ENCODE results near the gene GNG12. TPM values are rescaled to one million over a fixed set of nuclear protein-coding genes. Genes with fewer than 3 reads are reported as not detected.

The GNG12 gene
- total and polyA plus RNA-seq, 4 experiments from 2014 or later = not detected

DNA sequence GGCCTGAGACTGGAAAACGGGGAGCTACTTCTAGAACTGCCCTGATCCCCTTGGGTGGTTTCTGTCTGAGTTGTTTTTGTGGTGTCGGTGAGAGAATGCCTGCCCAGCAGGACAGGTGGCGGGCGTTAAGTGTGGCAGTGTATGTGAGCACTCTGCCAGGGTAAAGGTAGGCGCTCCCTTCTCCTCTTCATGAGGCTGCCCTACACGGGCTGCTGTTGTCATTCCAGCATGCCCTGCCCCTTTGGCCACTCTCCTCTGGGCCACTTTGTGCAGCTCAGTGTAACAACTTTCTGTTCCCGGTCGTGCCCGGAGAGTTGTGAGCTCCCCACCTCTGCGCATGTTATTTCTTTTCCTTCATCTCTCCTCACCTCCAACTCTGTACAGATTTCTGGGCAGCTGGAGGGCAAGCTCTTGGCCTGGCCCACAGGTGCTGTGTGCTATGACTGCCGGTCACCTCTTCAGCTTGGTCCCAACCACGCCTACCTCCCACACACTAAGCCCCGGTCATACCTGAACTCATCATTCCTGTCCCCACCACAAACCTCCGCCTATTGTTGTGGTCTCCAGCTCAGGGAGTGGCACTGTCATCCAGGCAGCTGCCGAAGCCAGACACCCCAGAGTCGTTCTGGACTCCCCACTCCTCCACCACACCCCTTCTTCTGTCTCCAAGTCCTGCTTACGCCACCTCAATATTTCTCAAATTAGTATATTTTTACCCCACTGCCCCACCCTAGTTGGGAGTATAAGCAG lies 79.3 kb downstream of the GNG12 start:
- H3K4me1 ChIP-seq (ENCODE audit: insufficient read depth, low read length) = no peaks in the 10 kb centered on the region
- no peaks in the 10 kb centered on the region for H3K9me3 ChIP-seq (ENCODE audit: control insufficient read depth in 1 of 2, low read length in 2 of 2)
- no peaks in the 10 kb centered on the region for H3K36me3 ChIP-seq (ENCODE audit: insufficient read depth, low read length)
- Mint-ChIP-seq H3K27ac (peak overlapping the region in 2 of 7 donors; percentile 32 to 55), H3K9me3 (no peaks in the 10 kb centered on the region), H3K4me3 (no peak overlapping the region), H3K36me3 (no peaks in the 10 kb centered on the region), H3K27me3 (no peaks in the 10 kb centered on the region), H3K4me1 (peaks cover 0 to 7% (median 3%) of the 10 kb centered on the region in 4 donors)
- no peak overlapping the region for H3K4me3 ChIP-seq (ENCODE audit: low read length in 2 of 2)
- ChIA-PET POLR2A (ENCODE audit: partially characterized antibody) (no interaction called here), CTCF (ENCODE audit: partially characterized antibody) (interaction anchor here (0.6 to 12.4 kb wide), 3 partner anchors 11 to 193 kb away, joined by 3 to 320 read pairs (median 3); no protein-coding TSS in a partner anchor)
- DNase-seq = no peak
- no peak overlapping the region for H3K27ac ChIP-seq (ENCODE audit: low read depth, low read length)
- H3K27me3 ChIP-seq (ENCODE audit: insufficient read depth, low read length) = no peaks in the 10 kb centered on the region
- intact Hi-C loops (cut with micrococcal nuclease) = no loop called here

DNA sequence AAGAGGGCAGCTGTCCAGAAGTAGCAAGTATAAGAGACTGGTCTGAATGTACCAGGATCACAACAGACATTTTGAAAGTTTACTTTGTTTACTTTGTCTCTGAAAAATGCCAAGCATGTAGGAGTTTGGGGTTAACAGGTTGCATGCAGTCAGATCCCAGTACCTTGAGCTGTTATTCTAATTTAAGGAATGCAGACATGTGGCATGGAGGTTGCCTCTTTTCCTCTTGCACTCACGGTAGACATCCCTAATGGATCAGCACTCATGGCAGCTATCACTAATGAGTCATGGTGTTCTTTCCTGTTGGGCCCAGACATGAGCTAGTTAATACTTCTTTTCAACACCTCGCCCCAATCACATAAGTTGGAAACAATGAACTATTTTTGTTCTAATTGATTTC lies 81.0 kb downstream of the GNG12 start:
- ChIA-PET CTCF (ENCODE audit: partially characterized antibody) (interaction anchor here (0.7 to 12.4 kb wide), 4 partner anchors 8 to 192 kb away, joined by 3 to 320 read pairs (median 6); no protein-coding TSS in a partner anchor), POLR2A (ENCODE audit: partially characterized antibody) (no interaction called here)
- H3K27me3 Mint-ChIP-seq = peaks cover under 1 to 4% of the 10 kb centered on the region in 2 donors
- H3K27me3 ChIP-seq (ENCODE audit: insufficient read depth, low read length) = no peaks in the 10 kb centered on the region
- H3K9me3 Mint-ChIP-seq = no peaks in the 10 kb centered on the region
- peaks cover 0 to 12% (median 6%) of the 10 kb centered on the region in 4 donors for H3K4me1 Mint-ChIP-seq
- no peaks in the 10 kb centered on the region for H3K36me3 ChIP-seq (ENCODE audit: insufficient read depth, low read length)
- no peak for DNase-seq
- H3K27ac ChIP-seq (ENCODE audit: low read depth, low read length) = no peak overlapping the region
- no peaks in the 10 kb centered on the region for H3K36me3 Mint-ChIP-seq
- no peaks in the 10 kb centered on the region for H3K4me1 ChIP-seq (ENCODE audit: insufficient read depth, low read length)
- no peaks in the 10 kb centered on the region for H3K9me3 ChIP-seq (ENCODE audit: control insufficient read depth in 1 of 2, low read length in 2 of 2)
- H3K4me3 ChIP-seq (ENCODE audit: low read length in 2 of 2) = no peak overlapping the region
- intact Hi-C loops (cut with micrococcal nuclease) = no loop called here
- no peak overlapping the region for H3K27ac Mint-ChIP-seq
- H3K4me3 Mint-ChIP-seq = no peak overlapping the region

DNA sequence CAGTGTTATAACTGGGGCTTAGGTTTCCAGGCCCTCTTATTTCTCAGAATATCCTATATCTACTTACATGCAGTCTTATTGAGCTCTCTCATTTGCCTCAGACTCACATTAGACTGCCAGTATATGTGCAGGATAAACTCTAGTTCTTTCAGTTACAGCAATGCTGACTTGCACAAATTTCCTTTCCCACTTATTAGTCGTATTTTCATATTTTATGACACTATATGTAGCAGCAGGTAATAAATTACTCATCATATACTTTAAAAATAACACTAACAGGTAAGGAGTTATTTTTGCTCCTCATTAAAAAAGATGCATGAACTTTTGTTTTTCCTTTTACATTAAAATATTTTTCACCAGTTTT lies 82.6 kb downstream of the GNG12 start:
- Histone ChIP-seq H3K4me3 (ENCODE audit: low read length in 2 of 2) (no peak overlapping the region), H3K36me3 (ENCODE audit: insufficient read depth, low read length) (no peaks in the 10 kb centered on the region), H3K4me1 (ENCODE audit: insufficient read depth, low read length) (no peaks in the 10 kb centered on the region), H3K9me3 (ENCODE audit: control insufficient read depth in 1 of 2, low read length in 2 of 2) (no peaks in the 10 kb centered on the region), H3K27ac (ENCODE audit: low read depth, low read length) (no peak overlapping the region), H3K27me3 (ENCODE audit: insufficient read depth, low read length) (no peaks in the 10 kb centered on the region)
- DNase-seq = no peak
- no peak overlapping the region for H3K4me3 Mint-ChIP-seq
- H3K9me3 Mint-ChIP-seq = no peaks in the 10 kb centered on the region
- peaks cover 1 to 8% of the 10 kb centered on the region in 2 donors for H3K27me3 Mint-ChIP-seq
- H3K36me3 Mint-ChIP-seq = no peaks in the 10 kb centered on the region
- peaks cover 0 to 12% (median 6%) of the 10 kb centered on the region in 4 donors for H3K4me1 Mint-ChIP-seq
- POLR2A ChIA-PET (ENCODE audit: partially characterized antibody) = no interaction called here
- intact Hi-C loops (cut with micrococcal nuclease) = no loop called here
- CTCF ChIA-PET (ENCODE audit: partially characterized antibody) = interaction anchor here (12.4 kb wide), 1 partner anchor 190 kb away, joined by 320 read pairs; no protein-coding TSS in a partner anchor
- no peak overlapping the region for H3K27ac Mint-ChIP-seq

- H3K9me3 Mint-ChIP-seq = no peaks in the 10 kb centered on the region
- Histone ChIP-seq H3K27me3 (ENCODE audit: insufficient read depth, low read length) (no peaks in the 10 kb centered on the region), H3K27ac (ENCODE audit: low read depth, low read length) (no peak overlapping the region), H3K9me3 (ENCODE audit: control insufficient read depth in 1 of 2, low read length in 2 of 2) (no peaks in the 10 kb centered on the region), H3K36me3 (ENCODE audit: insufficient read depth, low read length) (no peaks in the 10 kb centered on the region), H3K4me1 (ENCODE audit: insufficient read depth, low read length) (no peaks in the 10 kb centered on the region), H3K4me3 (ENCODE audit: low read length in 2 of 2) (no peak overlapping the region)
- intact Hi-C loops (cut with micrococcal nuclease) = no loop called here
- peaks cover 1 to 10% of the 10 kb centered on the region in 2 donors for H3K27me3 Mint-ChIP-seq
- CTCF ChIA-PET (ENCODE audit: partially characterized antibody) = interaction anchor here (12.4 kb wide), 1 partner anchor 189 kb away, joined by 320 read pairs; no protein-coding TSS in a partner anchor
- H3K4me1 Mint-ChIP-seq = peaks cover 0 to 12% (median 6%) of the 10 kb centered on the region in 4 donors
- POLR2A ChIA-PET (ENCODE audit: partially characterized antibody) = no interaction called here
- H3K36me3 Mint-ChIP-seq = no peaks in the 10 kb centered on the region
- no peak for DNase-seq
- H3K4me3 Mint-ChIP-seq = no peak overlapping the region
- H3K27ac Mint-ChIP-seq = no peak overlapping the region
Observed at GRCh38 chr1:67749844-67750690, 83.2 kb downstream of the GNG12 start.

- Histone ChIP-seq H3K36me3 (ENCODE audit: insufficient read depth, low read length) (no peaks in the 10 kb centered on the region), H3K27me3 (ENCODE audit: insufficient read depth, low read length) (no peaks in the 10 kb centered on the region), H3K27ac (ENCODE audit: low read depth, low read length) (no peak overlapping the region), H3K4me3 (ENCODE audit: low read length in 2 of 2) (no peak overlapping the region), H3K4me1 (ENCODE audit: insufficient read depth, low read length) (no peaks in the 10 kb centered on the region), H3K9me3 (ENCODE audit: control insufficient read depth in 1 of 2, low read length in 2 of 2) (no peaks in the 10 kb centered on the region)
- Mint-ChIP-seq H3K4me3 (no peak overlapping the region), H3K36me3 (no peaks in the 10 kb centered on the region), H3K4me1 (peaks cover 0 to 8% (median 4%) of the 10 kb centered on the region in 4 donors), H3K9me3 (no peaks in the 10 kb centered on the region), H3K27ac (no peak overlapping the region), H3K27me3 (peaks cover 3 to 10% of the 10 kb centered on the region in 2 donors)
- no peak for DNase-seq
- intact Hi-C loops (cut with micrococcal nuclease) = no loop called here
- POLR2A ChIA-PET (ENCODE audit: partially characterized antibody) = no interaction called here
- CTCF ChIA-PET (ENCODE audit: partially characterized antibody) = no interaction called here
Observed at GRCh38 chr1:67749263-67749843, 83.9 kb downstream of the GNG12 start.

- CTCF ChIA-PET (ENCODE audit: partially characterized antibody) = no interaction called here
- no peak overlapping the region for H3K27ac ChIP-seq (ENCODE audit: low read depth, low read length)
- no peak overlapping the region for H3K27ac Mint-ChIP-seq
Observed at GRCh38 chr1:67748630-67749029, 84.6 kb downstream of the GNG12 start.

More at GRCh38 chr1:67748630-67749029, 84.6 kb downstream of the GNG12 start:
- no peaks in the 10 kb centered on the region for H3K4me1 ChIP-seq (ENCODE audit: insufficient read depth, low read length)
- no peak overlapping the region for H3K4me3 ChIP-seq (ENCODE audit: low read length in 2 of 2)
- POLR2A ChIA-PET (ENCODE audit: partially characterized antibody) = no interaction called here
- no peaks in the 10 kb centered on the region for H3K27me3 ChIP-seq (ENCODE audit: insufficient read depth, low read length)
- no peak overlapping the region for H3K4me3 Mint-ChIP-seq
- H3K4me1 Mint-ChIP-seq = peaks cover 0 to 8% (median 2%) of the 10 kb centered on the region in 4 donors
- intact Hi-C loops (cut with micrococcal nuclease) = no loop called here
- H3K9me3 Mint-ChIP-seq = no peaks in the 10 kb centered on the region
- DNase-seq = no peak
- H3K36me3 ChIP-seq (ENCODE audit: insufficient read depth, low read length) = no peaks in the 10 kb centered on the region
- H3K27me3 Mint-ChIP-seq = peaks cover 3 to 14% of the 10 kb centered on the region in 2 donors
- no peaks in the 10 kb centered on the region for H3K9me3 ChIP-seq (ENCODE audit: control insufficient read depth in 1 of 2, low read length in 2 of 2)
- no peaks in the 10 kb centered on the region for H3K36me3 Mint-ChIP-seq

All from CD4-positive, alpha-beta memory T cell (primary cell).